T-helper 2 cell treated with Interferon-gamma antibody and Interleukin-4, amounts not matched to agents 5 μg/mL and 100 μg/mL, for 36 hours (primary cell): Measurements from ENCODE around the gene ADGRG3.

Source experiments
- DNase-seq: peaks from one replicate; pipeline ENCODE4 v3.0.0; 2021; ENCODE audit warnings: low spot score
- H3K27ac Mint-ChIP-seq: one replicate; pipeline ENCODE4 v1.8.0; 2021; ENCODE audit warnings: mild to moderate bottlenecking, mixed read lengths
- H3K27me3 Mint-ChIP-seq: one replicate; pipeline ENCODE4 v1.8.0; 2021; ENCODE audit warnings: low read depth, mixed read lengths
- H3K36me3 Mint-ChIP-seq: one replicate; pipeline ENCODE4 v1.8.0; 2021; ENCODE audit warnings: low read depth, mixed read lengths
- H3K4me1 Mint-ChIP-seq: one replicate; pipeline ENCODE4 v1.8.0; 2021; ENCODE audit warnings: low read depth, mixed read lengths
- H3K4me3 Mint-ChIP-seq: one replicate; pipeline ENCODE4 v1.8.0; 2022; ENCODE audit warnings: mild to moderate bottlenecking, moderate library complexity, mixed read lengths
- H3K9me3 Mint-ChIP-seq: one replicate; pipeline ENCODE4 v1.8.0; 2021; ENCODE audit warnings: mixed read lengths

The ADGRG3 gene

DNA sequence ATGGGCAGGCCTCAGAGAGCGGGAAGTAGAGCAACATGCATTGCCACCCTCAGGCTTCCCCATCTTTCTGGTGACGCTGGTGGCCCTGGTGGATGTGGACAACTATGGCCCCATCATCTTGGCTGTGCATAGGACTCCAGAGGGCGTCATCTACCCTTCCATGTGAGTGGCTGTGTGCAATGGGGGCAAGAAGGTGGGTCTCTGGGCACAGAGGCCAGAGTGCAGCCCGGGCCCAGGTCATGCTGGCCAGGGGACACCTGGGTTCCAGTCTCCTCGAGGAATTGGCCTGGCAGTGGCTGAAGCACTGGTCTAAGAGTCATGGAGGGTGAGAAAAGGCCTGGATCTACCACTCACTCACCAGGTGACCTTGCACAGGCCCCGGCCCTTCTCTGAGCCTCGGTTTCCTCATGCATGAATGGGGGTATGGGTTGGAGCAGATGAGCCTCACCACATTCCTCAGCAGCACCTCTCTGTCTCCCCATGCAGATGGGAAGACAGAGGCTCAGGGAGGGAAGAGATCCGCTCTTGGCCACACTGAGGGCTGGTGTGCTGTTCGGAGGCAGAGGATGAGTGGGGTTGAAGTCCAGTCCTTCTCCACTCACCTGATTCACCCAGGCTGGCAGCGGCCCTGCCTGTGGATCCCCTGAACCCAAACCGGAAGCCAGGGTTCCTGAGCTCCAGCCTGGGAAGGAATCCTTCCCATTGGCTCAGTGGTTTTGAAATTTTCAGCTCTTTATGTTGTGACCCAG is 7.2 kb upstream of the ADGRG3 start:
- Mint-ChIP-seq H3K27me3 (no peaks in the 10 kb centered on the region), H3K36me3 (no peaks in the 10 kb centered on the region), H3K27ac (no peak overlapping the region), H3K9me3 (no peaks in the 10 kb centered on the region), H3K4me1 (no peaks in the 10 kb centered on the region), H3K4me3 (no peak overlapping the region)
- no peak for DNase-seq

- Mint-ChIP-seq H3K27ac (no peak overlapping the region), H3K4me3 (no peak overlapping the region), H3K27me3 (no peaks in the 10 kb centered on the region), H3K4me1 (no peaks in the 10 kb centered on the region), H3K9me3 (no peaks in the 10 kb centered on the region), H3K36me3 (no peaks in the 10 kb centered on the region)
- no peak for DNase-seq
Observed at GRCh38 chr16:57661510-57661909, 6.6 kb upstream of the ADGRG3 start.

GRCh38 chr16:57661936-57662906 is 5.9 kb upstream of the ADGRG3 start:
- Mint-ChIP-seq H3K36me3 (no peaks in the 10 kb centered on the region), H3K27ac (no peak overlapping the region), H3K9me3 (no peaks in the 10 kb centered on the region), H3K4me1 (no peaks in the 10 kb centered on the region), H3K27me3 (no peaks in the 10 kb centered on the region), H3K4me3 (no peak overlapping the region)
- no peak for DNase-seq

- no peaks in the 10 kb centered on the region for H3K36me3 Mint-ChIP-seq
- no peaks in the 10 kb centered on the region for H3K9me3 Mint-ChIP-seq
- DNase-seq = no peak
- H3K27ac Mint-ChIP-seq = no peak overlapping the region
- no peak overlapping the region for H3K4me3 Mint-ChIP-seq
- H3K4me1 Mint-ChIP-seq = no peaks in the 10 kb centered on the region
- no peaks in the 10 kb centered on the region for H3K27me3 Mint-ChIP-seq
Observed at GRCh38 chr16:57663436-57663835, 4.7 kb upstream of the ADGRG3 start.

DNA sequence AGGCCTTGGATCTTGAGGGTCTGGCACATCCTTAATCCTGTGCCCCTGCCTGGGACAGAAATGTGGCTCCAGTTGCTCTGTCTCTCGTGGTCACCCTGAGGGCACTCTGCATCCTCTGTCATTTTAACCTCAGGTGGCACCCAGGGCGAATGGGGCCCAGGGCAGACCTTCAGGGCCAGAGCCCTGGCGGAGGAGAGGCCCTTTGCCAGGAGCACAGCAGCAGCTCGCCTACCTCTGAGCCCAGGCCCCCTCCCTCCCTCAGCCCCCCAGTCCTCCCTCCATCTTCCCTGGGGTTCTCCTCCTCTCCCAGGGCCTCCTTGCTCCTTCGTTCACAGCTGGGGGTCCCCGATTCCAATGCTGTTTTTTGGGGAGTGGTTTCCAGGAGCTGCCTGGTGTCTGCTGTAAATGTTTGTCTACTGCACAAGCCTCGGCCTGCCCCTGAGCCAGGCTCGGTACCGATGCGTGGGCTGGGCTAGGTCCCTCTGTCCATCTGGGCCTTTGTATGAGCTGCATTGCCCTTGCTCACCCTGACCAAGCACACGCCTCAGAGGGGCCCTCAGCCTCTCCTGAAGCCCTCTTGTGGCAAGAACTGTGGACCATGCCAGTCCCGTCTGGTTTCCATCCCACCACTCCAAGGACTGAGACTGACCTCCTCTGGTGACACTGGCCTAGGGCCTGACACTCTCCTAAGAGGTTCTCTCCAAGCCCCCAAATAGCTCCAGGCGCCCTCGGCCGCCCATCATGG is 4.0 kb upstream of the ADGRG3 start:
- Mint-ChIP-seq H3K36me3 (no peaks in the 10 kb centered on the region), H3K27me3 (no peaks in the 10 kb centered on the region), H3K27ac (no peak overlapping the region), H3K4me3 (no peak overlapping the region), H3K4me1 (no peaks in the 10 kb centered on the region), H3K9me3 (no peaks in the 10 kb centered on the region)
- no peak for DNase-seq

DNA sequence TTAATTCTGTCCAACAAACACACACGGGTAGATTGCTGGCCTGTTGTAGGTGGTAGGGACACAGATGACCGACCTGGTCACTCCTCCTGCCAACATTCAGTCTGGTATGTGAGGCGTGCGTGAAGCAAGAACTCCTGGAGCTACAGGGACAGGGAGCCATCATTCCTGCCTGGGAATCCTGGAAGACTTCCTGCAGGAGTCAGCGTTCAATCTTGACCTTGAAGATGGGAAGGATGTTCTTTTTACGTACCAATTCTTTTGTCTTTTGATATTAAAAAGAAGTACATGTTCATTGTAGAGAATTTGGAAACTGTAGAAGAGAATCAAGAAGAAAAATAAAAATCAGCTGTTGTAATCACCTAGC is 3.5 kb upstream of the ADGRG3 start:
- DNase-seq = no peak
- Mint-ChIP-seq H3K4me3 (no peak overlapping the region), H3K9me3 (no peaks in the 10 kb centered on the region), H3K27ac (no peak overlapping the region), H3K36me3 (no peaks in the 10 kb centered on the region), H3K27me3 (no peaks in the 10 kb centered on the region), H3K4me1 (no peaks in the 10 kb centered on the region)

- peaks cover 3% of the 10 kb centered on the region for H3K27me3 Mint-ChIP-seq
- no peak overlapping the region for H3K27ac Mint-ChIP-seq
- H3K4me3 Mint-ChIP-seq = no peak overlapping the region
- no peaks in the 10 kb centered on the region for H3K4me1 Mint-ChIP-seq
- DNase-seq = no peak
- H3K9me3 Mint-ChIP-seq = no peaks in the 10 kb centered on the region
- no peaks in the 10 kb centered on the region for H3K36me3 Mint-ChIP-seq
Observed at GRCh38 chr16:57665541-57665940, 2.6 kb upstream of the ADGRG3 start.

DNA sequence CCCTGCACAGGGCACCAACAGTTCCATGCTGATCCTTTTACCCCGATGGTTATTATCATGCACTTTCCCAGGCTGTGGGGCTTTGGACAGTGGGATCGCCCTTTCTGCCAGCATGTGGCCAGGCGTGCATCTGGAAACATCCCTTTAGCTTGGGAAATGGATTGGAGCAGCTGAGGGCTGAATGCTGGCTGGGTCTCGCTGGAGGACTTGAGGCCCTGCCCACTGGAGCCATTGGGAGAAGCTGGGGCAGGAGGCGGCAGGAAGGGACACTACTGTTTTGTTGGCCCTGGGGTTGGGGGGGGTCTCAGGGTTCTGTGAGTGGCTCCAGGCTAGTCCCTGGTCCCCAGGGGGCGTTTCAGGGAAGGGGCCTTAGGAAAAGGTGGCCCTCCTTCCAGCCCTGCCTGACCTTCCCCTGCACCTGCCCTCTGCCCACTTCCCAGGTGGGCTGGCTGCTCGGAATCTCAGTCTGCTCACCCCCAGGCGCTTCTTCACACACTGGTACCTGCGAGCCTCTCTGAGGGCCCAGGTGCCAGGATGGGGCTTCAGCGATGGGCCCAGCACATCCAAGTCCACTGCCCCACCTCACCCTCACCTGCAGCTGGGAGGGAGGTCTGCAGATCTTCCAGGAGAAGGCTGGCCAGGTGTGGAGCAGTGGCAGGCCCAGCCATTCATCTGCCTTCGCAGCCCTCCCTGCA is 1.6 kb upstream of the ADGRG3 start:
- Mint-ChIP-seq H3K4me1 (no peaks in the 10 kb centered on the region), H3K27me3 (peaks cover 9% of the 10 kb centered on the region)

DNA sequence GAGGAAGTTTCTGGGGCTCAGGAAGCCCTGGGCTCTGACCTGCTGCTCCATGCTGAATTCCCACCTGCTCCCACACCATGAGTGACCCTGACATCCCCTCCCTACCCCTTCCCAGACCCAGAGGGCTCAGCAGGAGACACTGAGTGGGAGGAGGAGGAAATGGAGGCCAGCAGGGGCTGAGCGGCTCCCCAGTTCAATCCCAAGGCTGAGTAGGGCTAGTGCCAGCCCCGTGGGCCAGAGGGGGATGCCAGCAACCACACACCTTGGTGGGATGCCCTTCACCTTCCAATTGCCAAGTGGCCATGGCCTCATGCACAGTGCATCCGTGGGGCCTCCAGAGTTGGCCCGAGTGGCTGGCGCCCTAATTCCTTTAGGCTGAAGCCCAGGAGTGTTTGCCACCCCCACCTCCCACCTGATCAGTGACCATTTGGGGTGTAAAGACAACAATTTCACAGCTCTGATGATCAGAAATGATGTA is 1.0 kb upstream of the ADGRG3 start:
- Mint-ChIP-seq H3K27me3 (peaks cover 12% of the 10 kb centered on the region), H3K4me1 (no peaks in the 10 kb centered on the region), H3K4me3 (no peak overlapping the region), H3K27ac (no peak overlapping the region), H3K9me3 (no peaks in the 10 kb centered on the region), H3K36me3 (no peaks in the 10 kb centered on the region)
- DNase-seq = no peak

More for the DNA sequence above, 1.6 kb upstream of the ADGRG3 start:
- no peaks in the 10 kb centered on the region for H3K9me3 Mint-ChIP-seq
- no peak overlapping the region for H3K4me3 Mint-ChIP-seq
- H3K36me3 Mint-ChIP-seq = no peaks in the 10 kb centered on the region
- H3K27ac Mint-ChIP-seq = no peak overlapping the region
- DNase-seq = no peak

DNA sequence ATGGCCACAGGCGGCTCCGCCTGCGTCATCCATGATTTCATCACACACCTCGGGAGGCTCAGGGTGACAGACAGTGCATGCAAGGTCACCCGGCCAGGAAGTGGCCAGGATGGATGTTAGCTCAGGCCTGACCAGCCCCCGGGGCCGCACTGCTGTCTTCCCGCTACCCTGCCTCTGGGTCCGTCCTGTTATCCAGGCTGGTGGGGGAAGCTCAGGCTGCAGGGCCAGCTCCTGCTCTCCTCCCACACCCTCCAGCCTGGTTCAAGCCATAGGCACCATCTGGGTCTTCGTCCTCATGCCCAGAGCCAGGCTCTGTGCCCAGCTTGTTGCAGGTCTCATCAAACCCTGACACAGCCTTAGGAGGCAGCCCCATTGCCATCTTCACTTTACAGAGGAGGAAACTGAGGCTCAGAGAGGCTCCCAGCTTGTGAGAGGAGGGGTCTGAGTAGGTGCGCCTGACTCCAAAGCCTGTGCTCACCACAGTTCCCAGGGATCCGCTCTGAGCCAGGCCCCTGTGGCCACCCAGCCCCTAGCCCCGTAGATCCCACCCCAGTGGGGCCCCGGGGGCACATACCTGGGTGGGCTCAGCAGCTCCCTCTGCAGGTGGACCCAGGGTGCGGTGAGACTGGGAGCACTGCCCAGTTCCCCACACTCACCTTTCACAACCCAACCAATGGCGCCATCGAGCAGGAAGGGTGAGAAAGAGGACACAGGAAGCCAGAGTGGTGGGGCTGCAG is 412 bp upstream of the ADGRG3 start:
- Mint-ChIP-seq H3K9me3 (no peaks in the 10 kb centered on the region), H3K4me1 (no peaks in the 10 kb centered on the region), H3K4me3 (no peak overlapping the region), H3K27ac (no peak overlapping the region), H3K27me3 (peaks cover 14% of the 10 kb centered on the region), H3K36me3 (no peaks in the 10 kb centered on the region)
- no peak for DNase-seq

GRCh38 chr16:57668630-57669475 is 747 bp downstream of the ADGRG3 start:
- no peak for DNase-seq
- H3K27ac Mint-ChIP-seq = no peak overlapping the region
- H3K4me1 Mint-ChIP-seq = no peaks in the 10 kb centered on the region
- H3K9me3 Mint-ChIP-seq = no peaks in the 10 kb centered on the region
- H3K36me3 Mint-ChIP-seq = no peaks in the 10 kb centered on the region
- peaks cover 22% of the 10 kb centered on the region for H3K27me3 Mint-ChIP-seq
- H3K4me3 Mint-ChIP-seq = no peak overlapping the region

GRCh38 chr16:57669476-57670162 is 1.5 kb downstream of the ADGRG3 start:
- H3K27ac Mint-ChIP-seq = no peak overlapping the region
- no peaks in the 10 kb centered on the region for H3K4me1 Mint-ChIP-seq
- no peaks in the 10 kb centered on the region for H3K9me3 Mint-ChIP-seq
- H3K27me3 Mint-ChIP-seq = peaks cover 24% of the 10 kb centered on the region
- H3K36me3 Mint-ChIP-seq = no peaks in the 10 kb centered on the region
- no peak overlapping the region for H3K4me3 Mint-ChIP-seq
- no peak for DNase-seq
